RWPE2 (cell line): ENCODE results near the gene MFSD2A.
A peak's percentile ranks its signal among the peaks of the same experiment; 100 is the strongest.

Experiments used
- ATAC-seq: fragments of 200-7000 bp; cut with Tn5 transposase; 3 replicates; pipeline ENCODE4 v1.9.1; 2021; ENCODE audit warnings: low read depth
- DNase-seq: peaks from one replicate; pipeline ENCODE4 v3.0.0-alpha.2; 2020; ENCODE audit warnings: low spot score
- H3K27ac ChIP-seq: fragments of 450-650 bp; 2 replicates; pipeline ENCODE4 v1.5.1; 2017; ENCODE audit warnings: mild to moderate bottlenecking; ENCODE audit not compliant: poor library complexity, severe bottlenecking
- H3K27me3 ChIP-seq: fragments of 250-450 bp; sonication (Bioruptor Pico); 2 replicates; pipeline ENCODE4 v1.5.1; 2021; ENCODE audit warnings: mild to moderate bottlenecking, moderate library complexity; ENCODE audit not compliant: insufficient read depth, poor library complexity, severe bottlenecking
- H3K36me3 ChIP-seq: fragments of 250-450 bp; sonication (Bioruptor Pico); 2 replicates; pipeline ENCODE4 v1.5.1; 2020; ENCODE audit warnings: low read depth, mild to moderate bottlenecking, moderate library complexity
- H3K4me1 ChIP-seq: fragments of 250-450 bp; sonication (Bioruptor Pico); 2 replicates; pipeline ENCODE4 v1.5.1; 2021; ENCODE audit warnings: mild to moderate bottlenecking, moderate library complexity; ENCODE audit not compliant: insufficient read depth, poor library complexity, severe bottlenecking
- H3K4me3 ChIP-seq: fragments of 250-450 bp; sonication (Bioruptor Pico); 2 replicates; pipeline ENCODE4 v1.5.1; 2021; ENCODE audit warnings: mild to moderate bottlenecking, moderate library complexity; ENCODE audit not compliant: severe bottlenecking
- H3K9me3 ChIP-seq: fragments of 250-450 bp; sonication (Bioruptor Pico); 2 replicates; pipeline ENCODE4 v1.5.1; 2021; ENCODE audit warnings: mild to moderate bottlenecking, moderate library complexity; ENCODE audit not compliant: severe bottlenecking
- CTCF ChIP-seq: fragments of 450-650 bp; IDR thresholded peaks from one replicate; pipeline ENCODE4 v1.5.1; 2017; ENCODE audit warnings: mild to moderate bottlenecking, moderate library complexity; ENCODE audit not compliant: poor library complexity, severe bottlenecking

The MFSD2A gene

GRCh38 chr1:39973503-39974135 is 18.7 kb downstream of the MFSD2A start:
- H3K36me3 ChIP-seq, result peaks cover 23% of the 10 kb centered on the region
- peak; percentile 98 for TF ChIP-seq CTCF
- H3K27me3 ChIP-seq, result no peaks in the 10 kb centered on the region
- ATAC-seq (peak; percentile 40), DNase-seq (peak; percentile 75)
- H3K27ac ChIP-seq, result no peak overlapping the region
- H3K4me3 ChIP-seq, result no peak overlapping the region
- peaks cover 35% of the 10 kb centered on the region for H3K4me1 ChIP-seq
- no peaks in the 10 kb centered on the region for H3K9me3 ChIP-seq

- Histone ChIP-seq H3K9me3 (no peaks in the 10 kb centered on the region), H3K4me3 (no peak overlapping the region), H3K27ac (peak overlapping the region; percentile 71), H3K36me3 (no peaks in the 10 kb centered on the region), H3K27me3 (no peaks in the 10 kb centered on the region), H3K4me1 (peaks cover 19% of the 10 kb centered on the region)
- TF ChIP-seq CTCF, result no peak
- DNase-seq (no peak), ATAC-seq (no peak)
Measured at GRCh38 chr1:39976732-39977131, 21.8 kb downstream of the MFSD2A start.

- DNase-seq (no peak), ATAC-seq (peak; percentile 47)
- Histone ChIP-seq H3K4me3 (no peak overlapping the region), H3K4me1 (peaks cover 24% of the 10 kb centered on the region), H3K27ac (peak overlapping the region; percentile 71), H3K36me3 (no peaks in the 10 kb centered on the region), H3K27me3 (no peaks in the 10 kb centered on the region), H3K9me3 (no peaks in the 10 kb centered on the region)
- TF ChIP-seq CTCF, result no peak
Measured at GRCh38 chr1:39977202-39977601, 22.3 kb downstream of the MFSD2A start.

- peak overlapping the region; percentile 68 for H3K27ac ChIP-seq
- H3K9me3 ChIP-seq, result no peaks in the 10 kb centered on the region
- no peak overlapping the region for H3K4me3 ChIP-seq
- DNase-seq (no peak), ATAC-seq (no peak)
- no peak for TF ChIP-seq CTCF
- H3K4me1 ChIP-seq, result peaks cover 27% of the 10 kb centered on the region
- no peaks in the 10 kb centered on the region for H3K36me3 ChIP-seq
- H3K27me3 ChIP-seq, result no peaks in the 10 kb centered on the region
Measured at GRCh38 chr1:39979654-39980053, 24.7 kb downstream of the MFSD2A start.

- DNase-seq, result no peak
- H3K27me3 ChIP-seq, result no peaks in the 10 kb centered on the region
- H3K9me3 ChIP-seq, result no peaks in the 10 kb centered on the region
- H3K4me1 ChIP-seq, result peaks cover 27% of the 10 kb centered on the region
- H3K4me3 ChIP-seq, result no peak overlapping the region
- TF ChIP-seq CTCF, result no peak
- H3K27ac ChIP-seq, result peak overlapping the region; percentile 68
- no peak for ATAC-seq
- H3K36me3 ChIP-seq, result no peaks in the 10 kb centered on the region
Measured at GRCh38 chr1:39980555-39981313, 25.8 kb downstream of the MFSD2A start.
